ENCODE measurements around the gene DPP6. TPM values are rescaled to one million over a fixed set of nuclear protein-coding genes. Genes with fewer than 3 reads are reported as not detected.
A peak's percentile ranks its signal among the peaks of the same experiment; 100 is the strongest.

DPP6 gene
- polyA plus RNA-seq, 1 of the 3 experiments (the other 2 are of a cell fraction): not detected

GRCh38 chr7:154907651-154908620 lies 855.7 kb downstream of the DPP6 start:
- CTCF ChIA-PET: interaction anchor here (2.4 to 3.5 kb wide), 2 partner anchors 7 to 19 kb away, joined by 15 read pairs; no protein-coding TSS in a partner anchor
- Histone ChIP-seq H3K9ac (no peak overlapping the region), H3F3A (replicated peaks; ENCODE audit: insufficient read depth) (no peaks in the 10 kb centered on the region), H3K27me3 (ENCODE audit: insufficient read depth) (no peaks in the 10 kb centered on the region), H3K4me3 (ENCODE audit: low read depth in 2 of 2, low read length in 1 of 2) (no peak overlapping the region), H3K4me1 (ENCODE audit: control insufficient read depth in 1 of 2, insufficient read depth in 2 of 2, low read depth in 1 of 2, low read length in 1 of 2) (no peaks in the 10 kb centered on the region), H3K9me2 (no peaks in the 10 kb centered on the region), H3K27ac (ENCODE audit: low read depth in 2 of 2, low read length in 1 of 2) (no peak overlapping the region), H3K9me3 (no peaks in the 10 kb centered on the region), H4K20me1 (ENCODE audit: insufficient read depth) (no peaks in the 10 kb centered on the region), H3K4me2 (no peak overlapping the region), H2AFZ (ENCODE audit: low read depth) (no peak overlapping the region), H3K36me3 (replicated peaks in 1 of 2; ENCODE audit: control insufficient read depth in 1 of 2, insufficient read depth in 2 of 2, low read length in 1 of 2) (no peaks in the 10 kb centered on the region), H3K79me2 (ENCODE audit: insufficient read depth) (no peaks in the 10 kb centered on the region)
- POLR2A ChIA-PET: no interaction called here
- peak; percentile 16 for DNase-seq
- no peak for TF ChIP-seq TCF12 (IDR thresholded peaks at IDR 0.05)
- no peak for TF ChIP-seq RCOR1 (IDR thresholded peaks at IDR 0.05; ENCODE audit: low read length)
- no peak for TF ChIP-seq FOXM1 (IDR thresholded peaks at IDR 0.05; ENCODE audit: low read depth)
- TF ChIP-seq IRF3 (IDR thresholded peaks at IDR 0.05; ENCODE audit: low read depth, low read length): no peak
- no peak for TF ChIP-seq MEF2A (IDR thresholded peaks at IDR 0.05; ENCODE audit: borderline replicate concordance, low read depth)
- no peak for TF ChIP-seq REST (IDR thresholded peaks at IDR 0.05; ENCODE audit: low read depth, low read length)
- no peak for TF ChIP-seq EP300 (IDR thresholded peaks at IDR 0.05; ENCODE audit: borderline replicate concordance in 1 of 2, low read depth in 1 of 2, low read length in 1 of 2)
- TF ChIP-seq JUND (IDR thresholded peaks at IDR 0.05): no peak
- no peak for TF ChIP-seq RXRA (IDR thresholded peaks at IDR 0.05; ENCODE audit: borderline replicate concordance, low read depth)
- TF ChIP-seq MAX (IDR thresholded peaks at IDR 0.05; ENCODE audit: low read depth): no peak
- no peak for TF ChIP-seq NFIC (IDR thresholded peaks at IDR 0.05; ENCODE audit: borderline replicate concordance)
- TF ChIP-seq TAF1 (IDR thresholded peaks at IDR 0.05; ENCODE audit: borderline replicate concordance, low read depth, low read length): no peak
- no peak for TF ChIP-seq SIN3A (IDR thresholded peaks at IDR 0.05; ENCODE audit: borderline replicate concordance, low read depth, low read length)
- 41% methylated on average over 18 of the region's 21 CpGs for WGBS (ENCODE audit: low lambda C conversion rate)
